ENCODE data around the gene HIRIP3.
"Not testable (repeated sequence)": the region's sequence is repeated elsewhere in the genome, so short reads cannot be mapped to it uniquely, and the experiment has no call there.

HIRIP3 gene

DNA sequence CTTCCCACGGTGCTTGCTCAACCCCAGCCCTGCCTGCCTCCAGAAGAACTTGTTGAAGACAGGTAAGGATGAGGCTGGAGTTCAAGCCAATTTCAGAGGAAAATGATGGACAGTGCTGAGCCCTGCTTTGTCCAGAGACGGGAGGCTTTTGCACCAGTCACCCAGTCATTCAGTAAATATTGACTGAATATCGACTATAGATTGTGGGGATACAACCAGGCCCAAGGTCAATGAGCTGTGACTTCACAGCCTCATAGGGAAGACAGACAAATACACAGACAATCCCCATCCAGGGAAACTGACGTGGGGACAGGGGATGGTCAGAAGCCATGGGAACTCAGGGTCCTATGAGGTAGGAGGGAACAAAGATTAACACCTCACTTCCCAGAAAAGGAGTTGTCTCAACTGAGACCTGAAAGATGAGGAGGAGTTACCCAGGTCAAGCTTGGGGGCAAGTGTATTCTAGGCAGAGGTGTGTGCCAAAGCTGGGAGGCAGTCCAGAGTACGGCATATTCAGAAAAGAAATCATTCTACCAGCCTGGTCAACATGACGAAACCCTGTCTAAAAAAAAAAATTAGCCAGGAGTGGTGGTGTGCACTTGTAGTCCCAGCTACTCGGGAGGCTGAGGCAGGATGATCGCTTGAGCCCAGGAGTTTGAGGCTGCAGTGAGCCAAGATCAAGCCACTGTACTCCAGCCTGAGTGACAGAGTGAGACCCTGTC, 21.3 kb upstream of the HIRIP3 start:
- DNase-seq: no peak

DNA sequence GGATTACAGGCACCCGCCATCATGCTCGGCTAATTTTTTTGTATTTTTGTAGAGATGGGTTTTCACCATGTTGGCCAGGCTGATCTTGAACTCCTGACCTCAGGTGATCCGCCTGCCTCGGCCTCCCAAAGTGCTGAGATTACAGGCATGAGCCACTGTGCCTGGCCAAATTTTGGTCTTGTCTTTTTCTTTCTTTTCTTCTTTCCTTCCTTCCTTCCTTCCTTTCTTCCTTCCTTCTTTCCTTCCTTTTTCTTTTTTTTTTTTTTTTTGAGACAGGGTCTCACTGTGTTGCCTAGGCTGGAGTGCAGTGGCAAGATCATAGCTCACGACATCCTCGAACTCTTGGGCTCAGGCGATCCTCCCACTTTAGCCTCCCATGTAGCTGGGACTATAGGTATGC, 20.0 kb upstream of the HIRIP3 start:
- not testable (repeated sequence) for DNase-seq

DNA sequence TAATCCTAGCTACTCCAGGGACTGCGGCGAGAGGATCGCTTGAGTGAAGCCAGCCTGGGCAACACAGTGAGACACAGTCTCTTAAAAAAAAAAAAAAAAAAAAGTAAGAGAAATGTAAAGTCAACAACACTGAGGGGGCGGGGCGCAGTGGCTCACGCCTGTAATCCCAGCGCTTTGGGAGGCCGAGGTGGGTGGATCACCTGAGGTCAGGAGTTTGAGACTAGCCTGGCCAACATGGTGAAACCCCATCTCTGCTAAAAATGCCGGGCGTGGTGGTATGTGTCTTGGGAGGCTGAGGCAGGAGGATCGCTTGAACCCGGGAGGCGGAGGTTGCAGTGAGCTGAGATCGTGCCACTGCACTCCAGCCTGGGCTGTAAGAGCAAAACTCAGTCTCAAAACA, 17.2 kb upstream of the HIRIP3 start:
- DNase-seq: not testable (repeated sequence)

DNA sequence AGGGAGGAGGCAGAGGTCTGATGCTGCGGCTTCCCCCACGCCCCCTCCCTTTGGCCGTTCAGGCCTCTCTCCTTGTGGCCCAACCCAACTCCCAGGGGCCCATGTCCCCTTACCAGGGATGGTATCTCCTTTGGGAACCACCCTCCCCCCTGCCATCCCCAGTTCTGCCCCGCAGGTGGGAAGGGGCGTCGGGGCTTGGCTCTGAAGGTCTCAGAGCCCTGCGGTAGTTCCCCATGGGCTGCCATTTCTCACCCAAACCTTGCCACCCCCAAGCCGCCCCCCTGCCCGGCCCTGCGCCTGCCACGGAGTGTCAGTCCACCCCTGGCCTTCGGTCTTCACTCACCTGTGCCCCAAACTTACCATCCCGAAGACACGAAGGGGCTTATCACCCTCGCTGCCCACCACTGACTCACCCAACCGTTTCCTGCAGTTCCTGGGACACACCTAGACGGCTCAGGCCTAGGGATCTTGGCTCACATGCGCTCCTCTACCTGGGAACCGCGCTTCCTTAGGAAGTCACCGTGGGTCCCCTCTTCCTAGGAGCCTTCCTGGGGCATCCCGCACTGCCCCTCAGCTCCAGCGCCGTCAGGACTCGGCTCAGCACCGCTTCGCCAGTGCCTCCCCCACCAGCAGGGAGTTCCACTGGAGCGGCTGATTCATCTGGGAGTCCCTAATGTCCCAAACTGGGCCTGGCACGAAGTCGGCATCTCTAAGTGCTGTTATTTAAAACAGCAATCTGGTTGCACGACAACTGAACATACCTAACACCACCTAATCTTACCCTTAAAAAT, 16.5 kb upstream of the HIRIP3 start:
- no peak for DNase-seq

DNA sequence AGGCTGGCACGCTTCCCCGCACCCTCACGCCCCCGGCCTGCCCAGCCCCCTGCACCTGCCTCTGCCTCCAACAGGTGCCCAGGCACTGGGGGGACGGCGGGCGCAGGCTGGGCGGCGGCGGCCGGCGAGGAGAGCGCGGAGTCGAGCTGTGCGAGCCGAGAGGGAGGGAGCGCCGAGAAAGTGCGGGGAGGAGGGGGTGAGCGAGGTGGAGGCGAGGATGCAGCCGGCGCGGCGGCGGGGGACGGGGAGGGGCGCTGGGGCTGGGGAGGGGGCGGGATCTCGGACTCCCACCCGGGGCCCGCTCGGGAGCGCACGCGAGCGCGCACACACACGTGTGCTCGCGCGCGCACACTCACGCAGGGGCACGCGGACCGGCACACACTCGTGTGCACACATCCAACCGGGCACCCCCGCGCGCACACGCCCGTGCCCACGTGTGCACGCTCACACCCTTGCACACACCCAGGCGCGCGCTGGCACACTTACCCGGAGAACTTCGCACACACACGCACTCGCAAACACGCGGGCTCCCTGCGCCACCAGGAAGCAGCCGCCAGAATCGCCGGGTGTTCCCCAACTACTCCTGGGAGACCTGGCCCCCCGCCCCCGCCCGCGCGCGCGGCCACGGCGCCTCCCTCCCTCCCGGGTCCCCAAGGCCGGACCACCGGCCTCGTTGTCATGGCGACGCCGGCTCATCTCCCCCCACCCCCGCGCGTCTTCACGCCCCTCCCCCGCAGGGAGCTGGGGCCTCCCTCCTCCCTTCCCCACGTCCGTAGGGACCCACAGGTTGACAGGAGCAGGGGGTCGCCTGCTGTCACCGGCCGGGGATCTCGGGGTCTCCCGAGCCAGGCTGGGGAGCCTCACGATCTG, 15.7 kb upstream of the HIRIP3 start, which contains the start of gene DOC2A:
Gene DOC2A, minus strand, starts transcription at position 184 of the 870 bp plus-strand sequence. CDS start 805 bp downstream, outside the sequence.
- peak; percentile 51 for DNase-seq

DNA sequence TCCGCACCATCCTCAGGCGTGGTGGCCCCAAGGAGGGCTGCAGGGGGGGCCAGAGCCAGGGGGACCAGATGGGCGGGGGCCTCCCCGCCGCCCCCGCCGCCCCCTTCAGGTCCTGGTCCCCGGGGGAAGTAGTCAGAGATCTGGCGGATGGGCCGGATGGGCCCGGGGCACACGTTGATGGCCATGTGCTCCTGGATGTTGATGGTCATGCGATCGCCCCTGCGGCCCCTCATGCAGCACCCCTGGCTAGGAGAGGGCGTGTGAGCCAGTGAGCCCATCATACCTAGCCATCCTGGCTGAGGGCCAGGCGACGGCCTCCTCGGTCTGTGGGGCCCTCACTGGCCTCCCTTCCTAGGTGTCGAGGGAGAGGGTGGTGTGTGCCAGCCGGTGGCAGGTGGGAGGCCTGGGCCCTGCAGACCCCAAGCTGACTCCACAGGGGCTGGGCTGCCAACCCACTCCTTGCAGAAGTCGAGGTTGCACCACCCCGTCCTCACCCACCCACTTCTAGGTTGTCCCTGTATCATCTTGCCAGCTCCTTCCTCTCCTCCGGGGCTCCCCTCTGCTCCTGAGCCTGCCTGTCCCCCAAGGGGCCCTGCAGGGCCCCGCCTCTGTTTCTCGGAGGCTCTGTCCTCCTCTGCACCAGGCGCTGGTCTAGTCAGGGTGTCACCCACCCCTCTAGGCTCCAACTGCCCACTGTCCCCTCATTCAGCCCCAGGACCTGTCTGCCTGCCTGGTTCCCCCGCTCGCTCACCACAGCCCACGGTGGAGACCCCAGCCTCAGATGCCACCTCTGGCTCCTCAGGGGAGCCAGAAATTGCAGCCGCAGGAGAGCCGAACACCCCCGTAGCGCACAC, 14.8 kb upstream of the HIRIP3 start:
- no peak for DNase-seq

DNA sequence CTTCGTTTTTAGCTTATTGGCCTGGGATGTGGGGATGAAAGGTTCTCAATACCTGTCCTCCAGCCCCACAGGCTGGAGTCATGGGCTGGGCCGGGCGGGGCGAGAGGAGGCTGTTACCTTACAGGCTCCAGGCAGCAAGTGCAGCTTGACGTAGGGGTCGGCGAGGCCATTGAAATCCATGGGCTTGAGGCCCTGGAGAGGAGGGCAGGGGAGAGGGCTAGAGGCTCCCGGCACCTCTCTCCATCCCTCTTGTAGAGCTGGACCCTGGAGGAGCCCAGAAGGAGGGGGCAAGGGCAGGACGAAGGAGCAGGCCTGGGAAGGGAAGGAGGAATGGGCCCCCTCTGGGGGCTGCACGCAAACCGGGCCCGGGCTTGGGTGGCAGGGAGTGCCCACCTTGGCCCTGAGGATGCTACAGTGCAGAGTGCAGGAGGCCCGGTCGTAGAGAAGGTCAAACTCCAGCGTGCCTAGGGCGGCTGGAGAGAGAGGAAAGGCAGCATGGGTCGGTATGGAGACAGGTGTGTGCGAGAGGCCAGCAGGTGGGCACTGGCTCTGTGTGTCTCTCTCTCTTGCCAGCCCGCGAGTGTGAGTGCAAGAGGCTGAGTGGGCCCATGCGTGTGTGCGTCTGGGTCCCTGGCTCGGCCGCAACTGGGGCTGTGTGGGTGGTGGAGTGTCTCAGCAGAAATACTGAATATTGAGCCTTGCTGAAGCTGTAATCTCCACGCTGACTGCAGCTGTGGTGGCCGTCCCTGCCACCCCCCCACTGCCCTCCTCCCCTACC, 13.9 kb upstream of the HIRIP3 start:
- no peak for DNase-seq

DNA sequence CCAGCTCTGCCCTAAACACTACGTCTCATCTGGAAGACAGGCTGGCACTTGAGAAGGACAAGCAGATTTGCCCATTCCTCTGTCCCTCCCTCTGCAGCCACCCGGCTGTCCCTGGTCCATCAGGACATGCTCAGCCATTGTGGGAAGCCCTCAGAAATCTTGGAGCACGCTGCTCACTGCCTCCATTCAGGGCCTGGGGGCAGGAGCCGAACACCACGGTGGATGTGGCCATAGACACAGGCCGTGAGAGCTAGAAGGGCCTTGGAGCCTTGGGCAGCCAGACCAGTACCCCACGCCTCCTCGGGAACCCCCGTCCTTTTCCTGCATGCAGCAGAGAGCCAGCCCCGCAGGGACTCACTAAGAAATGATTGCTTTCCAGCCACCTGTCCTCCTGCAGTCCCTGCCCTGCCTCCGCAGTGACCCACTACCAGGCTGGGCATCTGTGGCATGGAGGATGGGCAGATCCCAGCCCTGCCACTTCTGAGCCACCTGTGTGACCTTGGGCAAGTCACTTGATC, 12.0 kb upstream of the HIRIP3 start:
- DNase-seq: no peak

DNA sequence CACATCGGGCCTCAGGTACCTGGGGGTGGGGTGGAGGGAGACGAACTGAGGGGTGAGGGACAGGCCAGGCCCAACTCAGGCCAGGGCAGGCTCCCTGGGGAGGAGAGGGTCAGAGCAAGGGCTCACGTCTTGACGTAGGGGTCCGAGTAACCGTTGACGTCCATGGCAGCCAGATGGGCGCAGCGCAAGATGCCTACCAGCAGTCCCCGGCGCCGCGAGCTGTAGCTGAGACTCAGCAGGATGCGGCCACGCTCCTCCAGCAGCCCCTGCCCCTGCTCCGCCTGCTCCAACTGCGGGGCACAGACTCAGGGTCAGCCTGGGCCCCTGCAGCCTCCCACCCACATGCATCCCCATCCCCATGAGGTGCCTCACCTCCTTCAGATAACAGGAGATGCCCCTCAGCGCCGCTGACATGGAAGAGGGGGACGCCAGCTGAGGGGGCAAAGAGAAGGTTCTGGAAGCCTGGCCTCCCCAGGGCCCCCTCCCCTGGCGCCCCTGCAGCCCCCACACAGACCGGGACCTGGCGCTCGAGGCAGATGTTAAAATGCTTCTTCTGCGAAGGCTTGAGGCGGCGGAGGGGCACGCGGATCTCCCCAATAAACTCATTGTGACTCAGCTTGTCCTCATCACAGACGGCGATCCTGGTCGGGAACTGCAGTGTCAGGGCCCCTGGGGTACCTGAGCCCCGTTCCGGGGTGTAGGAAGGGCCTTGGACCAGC, 11.4 kb upstream of the HIRIP3 start:
- DNase-seq: no peak

DNA sequence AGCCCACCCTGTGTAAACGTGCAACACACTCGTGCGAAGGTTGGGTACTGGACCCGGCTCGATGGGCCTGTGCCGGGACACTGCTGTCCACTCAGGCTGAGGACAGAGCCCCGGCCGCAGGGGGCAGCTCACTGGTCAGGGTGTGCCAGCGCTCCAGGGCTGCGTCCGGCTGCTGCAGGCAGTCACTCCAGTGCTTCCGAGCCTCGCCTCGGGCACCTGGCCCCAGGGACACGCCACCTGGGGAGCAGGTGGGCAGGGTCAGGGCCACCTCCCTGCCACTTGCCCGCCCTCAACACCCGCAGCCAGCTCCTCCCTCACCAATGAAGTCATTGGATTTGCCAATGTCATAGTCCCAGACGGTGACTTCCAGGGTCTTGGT, 10.7 kb upstream of the HIRIP3 start:
- no peak for DNase-seq

DNA sequence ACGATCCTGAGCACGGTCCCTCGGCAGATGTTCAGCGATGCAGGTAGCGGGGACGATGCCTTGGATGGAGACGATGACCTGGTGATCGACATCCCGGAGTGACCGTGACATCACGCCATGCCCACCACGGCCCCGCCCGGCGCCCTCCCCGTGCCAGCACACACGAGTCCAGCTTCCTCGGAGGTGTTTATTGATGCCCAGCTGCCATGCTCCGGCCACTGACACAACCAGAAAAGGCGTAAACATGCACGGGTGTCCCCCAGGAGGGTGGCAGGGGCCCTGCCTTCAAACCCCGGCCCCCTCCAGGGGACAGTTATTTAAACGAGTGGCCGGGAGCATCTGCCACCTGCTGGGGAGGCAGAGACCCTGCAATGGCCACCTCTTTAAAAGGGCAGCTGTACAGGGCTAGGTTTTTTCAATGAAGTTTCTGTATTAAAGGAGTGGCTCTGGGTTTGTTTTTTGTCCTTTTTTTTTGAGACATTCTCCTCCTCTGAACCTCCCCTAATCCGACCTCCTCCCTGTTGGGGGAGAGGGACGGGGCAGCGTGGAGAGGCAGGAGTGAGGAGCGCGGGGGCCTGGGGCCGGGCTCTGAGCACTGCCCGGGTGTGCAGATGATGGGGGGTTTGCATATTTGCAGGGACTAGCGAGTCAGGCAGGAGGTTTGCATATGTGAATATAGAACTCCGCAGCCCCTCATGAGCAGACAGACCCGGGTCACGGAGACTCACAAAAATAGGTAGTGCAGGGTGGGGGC, 10.1 kb upstream of the HIRIP3 start:
- peak; percentile 46 for DNase-seq

DNA sequence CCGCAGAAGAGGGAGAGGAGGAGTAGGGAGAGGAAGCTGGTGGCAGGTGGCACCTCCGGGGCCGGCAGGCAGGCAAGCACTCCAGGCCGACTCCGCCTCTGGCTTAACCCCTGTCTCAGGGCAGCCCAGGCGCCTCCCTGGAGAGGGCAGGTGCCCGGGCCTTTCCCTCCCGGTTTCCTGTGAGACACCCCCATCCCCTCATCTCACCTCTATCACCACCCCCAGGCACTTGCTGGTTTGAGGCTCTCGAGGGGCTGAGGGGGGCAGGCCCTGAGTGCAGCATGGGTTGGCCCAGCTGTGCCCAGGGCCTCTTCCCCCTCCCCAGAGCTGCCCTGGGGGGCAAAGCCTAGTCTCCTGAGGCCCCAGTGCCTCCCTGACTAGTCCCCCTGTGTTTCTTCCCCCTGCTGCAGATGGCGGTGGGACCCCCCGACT, 9.4 kb upstream of the HIRIP3 start:
- no peak for DNase-seq

DNA sequence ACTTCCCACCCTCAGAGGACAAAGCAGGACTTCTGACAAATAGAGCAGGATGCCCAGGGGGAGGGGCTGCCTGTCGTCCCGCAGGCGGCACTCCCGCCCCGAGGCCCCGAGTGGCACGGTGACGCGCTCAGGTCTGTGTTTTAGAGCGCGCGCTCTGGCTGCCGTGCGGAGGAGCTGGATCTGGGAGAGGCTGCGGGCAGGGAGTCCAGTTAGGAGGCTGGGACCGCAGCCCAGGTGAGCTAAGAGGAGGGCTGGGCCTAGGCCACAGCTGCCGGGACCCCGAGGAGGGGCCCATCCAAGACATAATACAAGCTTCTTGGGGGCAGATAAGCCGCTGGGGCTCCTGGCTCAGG, 9.0 kb upstream of the HIRIP3 start:
- DNase-seq: no peak

DNA sequence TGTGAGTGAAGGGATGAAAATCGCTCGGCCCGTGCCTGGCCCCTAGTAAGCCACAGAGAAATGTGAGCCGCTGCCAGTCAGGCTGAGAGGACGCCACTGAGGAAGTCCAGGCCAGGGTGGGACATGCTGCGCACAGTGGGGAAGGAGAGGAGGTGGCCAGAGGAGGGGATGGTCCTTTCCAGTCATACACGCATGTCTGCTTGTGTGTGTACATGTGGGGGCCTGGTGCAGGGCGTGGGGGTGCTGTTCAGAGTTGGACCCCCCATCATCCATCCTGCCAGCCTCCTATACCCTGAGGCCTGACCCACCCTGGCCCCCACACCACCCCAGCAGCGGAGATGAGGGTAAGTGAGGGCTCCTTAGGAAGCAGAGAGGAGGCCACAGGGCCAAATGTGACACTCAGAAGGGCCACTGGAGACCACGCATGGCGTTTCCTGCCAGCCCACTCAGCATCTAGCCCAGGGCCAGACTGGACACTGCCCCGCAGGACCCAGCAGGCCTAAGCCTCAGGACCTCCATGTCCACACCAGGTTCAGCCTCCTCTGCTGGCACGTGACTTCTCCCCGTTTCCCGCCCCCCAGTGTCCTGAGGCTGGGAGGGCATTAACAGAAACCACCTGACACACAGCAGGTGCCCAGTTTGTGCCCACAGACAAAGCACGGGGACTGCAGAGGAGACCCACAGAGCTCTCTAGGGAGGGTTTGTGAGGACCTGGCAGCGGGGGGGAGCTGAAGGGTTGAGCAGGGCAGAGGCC, 8.4 kb upstream of the HIRIP3 start:
- no peak for DNase-seq

DNA sequence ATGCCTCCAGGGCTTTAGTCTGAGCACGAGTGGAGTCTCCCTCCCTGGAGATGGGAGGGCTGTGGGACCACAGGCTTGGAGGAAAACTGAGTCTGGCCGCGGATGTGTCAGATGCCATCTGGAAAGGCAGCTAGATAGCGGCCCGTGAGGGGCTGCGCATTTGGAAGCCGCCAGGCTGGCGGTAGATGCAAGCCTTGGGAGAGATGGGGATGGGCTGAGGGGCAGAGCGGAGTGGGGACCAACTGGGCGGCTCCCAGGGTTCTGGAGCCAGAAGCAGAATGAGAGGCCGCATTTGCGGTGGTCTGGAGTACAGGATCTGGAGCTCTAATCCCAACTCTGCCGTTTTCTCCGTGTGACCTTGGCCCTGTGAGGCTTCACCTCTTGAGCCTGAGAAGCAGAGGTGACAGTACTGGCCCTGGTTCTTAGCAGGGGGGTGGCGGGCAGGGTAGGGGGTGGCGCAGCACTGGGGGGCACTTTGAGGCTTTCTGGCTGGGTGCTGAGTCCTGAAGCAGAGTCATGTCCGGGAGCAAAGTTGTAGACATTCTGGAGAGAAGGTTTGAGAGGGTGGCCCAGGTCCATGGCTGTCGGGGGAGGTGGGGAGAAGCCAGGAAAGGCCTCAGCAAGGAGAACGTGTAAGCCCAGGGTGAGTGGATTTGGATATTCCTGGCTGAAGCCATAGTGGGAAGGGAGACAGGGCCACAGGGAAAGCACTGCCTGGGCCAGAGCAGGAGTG, 7.4 kb upstream of the HIRIP3 start:
- DNase-seq: no peak

DNA sequence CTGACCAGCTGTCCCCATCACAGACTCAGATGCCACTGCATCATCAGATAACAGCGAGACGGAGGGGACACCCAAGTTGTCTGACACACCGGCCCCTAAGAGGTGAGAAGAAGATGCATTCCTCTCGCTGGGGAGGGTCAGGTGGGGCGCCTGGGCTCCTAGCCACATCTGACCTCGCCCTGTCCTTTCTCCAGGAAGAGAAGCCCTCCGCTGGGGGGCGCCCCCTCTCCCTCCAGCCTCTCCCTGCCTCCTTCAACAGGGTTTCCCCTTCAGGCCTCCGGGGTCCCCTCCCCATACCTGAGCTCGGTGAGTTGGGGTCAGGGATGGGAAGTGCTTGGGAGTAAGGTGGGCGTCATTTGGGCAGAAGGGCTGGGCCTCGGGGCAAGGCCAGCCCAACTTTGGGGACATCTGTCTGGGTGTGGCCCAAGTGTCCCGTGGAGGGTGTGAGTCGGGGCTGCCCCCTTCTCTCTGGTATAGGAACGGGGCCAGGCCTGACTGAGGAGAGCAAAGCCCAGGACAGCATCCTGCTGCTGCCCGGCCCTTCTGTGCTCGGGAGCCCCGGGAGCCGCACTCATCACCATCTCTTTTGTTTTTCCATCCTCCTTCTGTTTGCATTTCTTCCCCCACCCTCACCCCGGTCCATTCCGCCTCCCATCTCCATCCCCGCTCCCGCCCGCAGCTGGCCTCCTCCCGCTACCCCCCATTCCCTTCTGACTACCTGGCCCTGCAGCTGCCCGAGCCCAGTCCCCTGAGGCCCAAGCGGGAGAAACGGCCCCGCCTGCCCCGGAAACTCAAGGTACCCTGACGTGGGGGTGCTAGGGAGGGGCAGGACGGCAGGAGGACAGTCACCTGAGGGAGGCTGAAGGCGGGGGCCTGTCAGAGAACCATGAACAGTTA, 5.6 kb upstream of the HIRIP3 start:
- no peak for DNase-seq

DNA sequence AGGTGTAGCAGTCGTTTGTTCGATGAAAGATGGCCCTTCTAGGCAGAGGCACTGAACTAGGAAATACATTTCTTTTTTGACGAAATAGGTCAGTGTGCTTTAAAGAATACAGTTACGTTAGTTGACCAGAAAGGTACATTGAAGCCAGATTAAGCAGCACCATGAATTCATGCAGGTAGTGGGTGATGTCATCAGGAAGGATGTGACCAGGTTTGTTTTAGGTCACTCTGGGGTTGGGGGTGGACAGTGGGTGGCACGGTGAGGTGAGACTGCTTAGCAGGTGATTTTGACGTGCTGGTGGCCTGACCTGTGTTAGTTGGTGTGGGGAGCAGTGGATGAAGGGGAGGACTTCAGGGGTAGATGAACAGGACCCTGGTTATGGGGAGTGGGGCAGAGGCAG, 4.2 kb upstream of the HIRIP3 start:
- DNase-seq: no peak

Data from stimulated activated CD4-positive, alpha-beta T cell treated with anti-CD3 and anti-CD28 coated beads, Interleukin-4, amount 100 ng/mL, for 1 hour (primary cell).